ENCODE measurements around the gene DOCK8.
"Not testable (repeated sequence)": the region's sequence is repeated elsewhere in the genome, so short reads cannot be mapped to it uniquely, and the experiment has no call there.

DOCK8 gene

DNA sequence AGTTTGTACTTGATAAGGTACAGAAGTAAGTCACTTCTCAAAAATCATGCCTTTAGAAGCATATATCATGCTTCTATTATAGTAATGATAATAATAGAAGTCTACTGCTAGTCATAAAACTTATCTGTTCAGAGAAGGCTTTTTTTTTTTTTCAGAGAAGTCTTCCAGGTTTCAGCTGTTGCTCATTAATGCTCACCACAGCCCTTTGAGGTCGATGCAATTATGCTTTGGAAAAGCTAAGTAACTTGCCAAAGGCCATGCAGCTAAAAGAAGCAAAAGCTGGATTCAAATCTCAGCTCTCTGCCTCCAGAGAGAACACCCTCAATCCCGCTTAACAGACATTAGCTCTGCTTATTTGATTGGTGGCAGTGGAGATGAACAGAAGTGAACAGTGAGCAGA, 150.8 kb downstream of the DOCK8 start:
- no peak for DNase-seq (ENCODE audit: low read depth)

DNA sequence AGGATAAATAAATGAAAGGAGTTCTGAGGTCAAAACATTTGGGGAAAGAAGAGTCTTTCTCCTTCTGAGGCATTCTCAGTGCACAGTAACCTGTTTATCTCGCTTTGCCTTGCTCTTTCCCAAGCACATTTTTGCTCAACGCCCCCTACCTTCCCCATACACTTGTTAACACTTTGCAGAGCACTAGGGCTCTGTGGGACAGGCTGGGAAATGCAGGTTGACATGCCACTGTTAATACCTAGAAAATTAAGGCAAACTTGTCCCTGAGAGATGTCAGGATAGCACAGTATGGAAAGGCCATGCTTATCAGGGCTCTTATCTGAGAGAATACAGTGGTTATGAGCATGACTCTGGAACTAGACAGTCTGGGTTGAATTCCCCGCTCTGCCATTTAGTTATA, 152.0 kb downstream of the DOCK8 start:
- no peak for DNase-seq (ENCODE audit: low read depth)

DNA sequence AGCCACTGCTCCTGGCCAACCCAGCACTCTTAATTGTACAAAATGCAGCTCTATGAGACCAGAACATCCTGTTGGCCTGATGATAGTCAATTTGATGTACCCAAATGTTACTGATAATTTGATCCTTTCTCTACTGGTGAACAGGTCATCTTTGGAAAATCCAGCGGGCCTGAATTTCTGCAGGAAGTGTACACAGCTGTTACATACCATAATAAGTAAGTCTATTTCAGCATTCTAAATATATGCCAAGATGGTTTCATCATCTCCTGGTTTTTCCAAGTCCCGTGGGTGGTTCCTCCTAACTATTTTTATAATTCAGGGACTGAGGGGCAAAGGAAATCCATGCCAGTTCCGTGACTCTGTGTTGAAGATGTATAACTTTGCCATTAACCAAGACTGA, 155.4 kb downstream of the DOCK8 start:
- DNase-seq (ENCODE audit: low read depth), result no peak

DNA sequence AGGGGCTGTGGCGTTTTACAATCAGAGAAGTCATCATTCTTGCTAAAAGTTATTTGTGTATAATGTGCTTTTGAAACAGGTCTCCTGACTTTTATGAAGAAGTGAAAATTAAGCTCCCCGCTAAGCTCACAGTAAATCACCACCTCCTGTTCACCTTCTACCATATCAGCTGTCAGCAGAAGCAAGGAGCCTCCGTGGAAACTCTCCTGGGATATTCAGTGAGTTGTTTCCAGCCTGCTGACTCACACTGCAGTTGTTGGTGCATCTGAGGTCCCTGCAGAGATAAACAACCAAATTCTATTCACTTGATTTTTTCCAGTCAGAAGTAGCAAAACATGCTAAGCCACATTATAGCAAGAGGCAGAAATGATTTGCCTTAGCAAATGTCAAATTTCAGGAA, 156.7 kb downstream of the DOCK8 start:
- DNase-seq (ENCODE audit: low read depth), result no peak

DNA sequence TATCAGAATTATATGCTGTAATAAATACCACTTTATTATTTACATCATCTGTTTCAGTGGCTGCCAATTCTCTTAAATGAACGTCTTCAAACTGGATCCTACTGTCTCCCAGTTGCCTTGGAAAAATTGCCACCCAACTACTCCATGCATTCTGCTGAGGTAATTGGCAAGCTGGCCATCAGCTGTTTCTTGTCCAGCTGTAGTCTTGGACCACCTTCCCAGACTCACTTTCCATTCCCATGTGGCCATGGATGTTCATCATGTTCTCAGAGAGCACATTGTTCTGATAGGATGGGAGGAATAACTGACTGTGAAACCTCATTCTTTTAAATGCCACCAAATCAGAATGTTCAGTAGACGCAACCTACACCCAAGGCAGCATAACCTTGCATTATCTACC, 157.5 kb downstream of the DOCK8 start:
- no peak for DNase-seq (ENCODE audit: low read depth)

DNA sequence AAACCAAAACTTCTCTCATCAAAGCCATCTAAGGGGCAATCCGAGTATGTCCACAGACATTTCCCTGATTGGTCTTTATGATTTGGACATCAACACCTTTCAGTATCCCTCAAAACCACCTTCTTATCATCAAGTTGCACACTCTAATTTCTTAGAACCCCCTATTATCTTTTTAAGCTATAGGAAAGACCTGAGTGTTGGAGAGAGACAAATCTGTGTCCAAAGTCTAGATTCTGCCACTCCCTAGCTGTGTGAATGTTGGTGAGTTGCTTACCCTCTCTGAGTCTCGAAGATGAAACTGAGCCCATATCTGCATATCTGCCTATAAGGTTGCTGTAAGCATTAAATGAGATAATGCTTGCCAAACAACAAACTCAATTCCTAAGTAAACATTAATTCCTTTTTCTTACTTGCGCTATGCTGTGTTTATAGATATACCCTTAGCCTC, 159.1 kb downstream of the DOCK8 start:
- DNase-seq (ENCODE audit: low read depth), result no peak

DNA sequence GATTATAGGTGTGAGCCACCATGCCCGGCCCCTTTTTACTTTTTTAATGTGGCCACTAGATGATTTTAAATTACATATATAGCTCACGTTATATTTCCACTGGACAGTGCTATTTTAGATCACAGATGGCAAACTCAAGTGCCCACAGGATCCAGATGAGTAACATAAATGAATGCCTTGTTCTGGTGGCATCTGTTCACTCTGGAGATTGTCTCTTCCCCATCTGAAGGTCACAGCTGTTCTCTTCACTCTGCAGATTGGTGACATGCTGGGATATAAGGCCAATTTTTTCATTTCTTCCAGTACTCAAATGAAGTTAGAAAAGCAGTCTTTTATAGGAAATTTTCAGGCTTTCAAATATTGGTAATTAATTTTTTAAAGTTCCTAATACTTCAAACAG, 160.1 kb downstream of the DOCK8 start:
- no peak for DNase-seq (ENCODE audit: low read depth)

DNA sequence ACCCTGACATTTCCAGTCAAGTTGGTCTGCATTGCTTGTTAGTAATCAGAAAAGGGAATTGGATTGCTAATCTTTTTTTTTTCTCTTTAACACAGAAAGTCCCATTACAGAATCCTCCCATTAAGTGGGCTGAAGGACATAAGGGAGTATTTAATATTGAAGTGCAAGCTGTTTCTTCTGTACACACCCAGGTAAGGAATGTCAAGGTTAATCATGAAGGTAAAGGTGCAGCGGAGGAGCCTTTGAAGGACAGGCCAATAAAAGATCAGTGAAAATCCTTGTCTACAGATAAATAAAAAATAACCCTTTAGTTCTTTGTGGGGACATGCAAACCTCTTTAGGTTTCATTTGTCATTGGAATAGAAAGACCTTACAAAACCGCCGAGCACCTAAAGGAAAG, 161.4 kb downstream of the DOCK8 start:
- no peak for DNase-seq (ENCODE audit: low read depth)

DNA sequence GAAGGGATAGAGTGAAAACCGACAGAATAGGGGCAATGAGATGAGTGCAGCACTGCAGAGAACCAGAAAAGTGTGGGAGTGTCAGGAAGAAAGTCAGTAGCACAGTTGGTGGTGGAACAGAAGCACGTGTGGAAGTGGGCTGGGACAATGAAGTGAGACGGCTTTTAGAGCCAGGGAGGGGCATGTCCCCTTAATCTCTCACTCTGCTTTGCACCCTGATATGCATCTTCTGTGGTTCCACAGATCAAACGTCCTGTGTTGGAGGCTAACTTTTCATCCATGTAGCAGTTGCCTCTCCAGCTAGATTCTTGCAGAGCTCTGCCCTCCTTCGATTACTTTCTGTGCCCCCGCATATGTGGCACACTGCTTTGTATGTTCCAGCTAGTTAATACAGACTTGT, 163.6 kb downstream of the DOCK8 start:
- no peak for DNase-seq (ENCODE audit: low read depth)

DNA sequence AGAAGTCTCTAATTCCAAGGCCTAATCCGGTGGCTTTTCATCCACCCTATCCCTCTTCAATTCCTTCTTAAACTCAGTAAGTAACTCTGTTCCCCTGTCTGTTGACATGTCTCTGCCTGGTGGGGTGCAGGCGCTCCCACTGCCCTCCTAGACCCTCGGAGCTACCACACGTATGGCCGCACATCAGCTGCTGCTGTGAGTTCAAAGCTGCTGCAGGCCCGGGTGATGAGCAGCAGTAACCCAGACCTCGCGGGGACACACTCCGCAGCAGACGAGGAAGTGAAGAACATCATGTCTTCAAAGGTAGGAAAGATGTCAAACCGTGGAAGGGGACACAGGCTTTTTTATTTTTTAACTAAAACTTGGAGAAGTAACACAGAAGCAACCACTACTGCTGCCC, 167.7 kb downstream of the DOCK8 start:
- no peak for DNase-seq (ENCODE audit: low read depth)

DNA sequence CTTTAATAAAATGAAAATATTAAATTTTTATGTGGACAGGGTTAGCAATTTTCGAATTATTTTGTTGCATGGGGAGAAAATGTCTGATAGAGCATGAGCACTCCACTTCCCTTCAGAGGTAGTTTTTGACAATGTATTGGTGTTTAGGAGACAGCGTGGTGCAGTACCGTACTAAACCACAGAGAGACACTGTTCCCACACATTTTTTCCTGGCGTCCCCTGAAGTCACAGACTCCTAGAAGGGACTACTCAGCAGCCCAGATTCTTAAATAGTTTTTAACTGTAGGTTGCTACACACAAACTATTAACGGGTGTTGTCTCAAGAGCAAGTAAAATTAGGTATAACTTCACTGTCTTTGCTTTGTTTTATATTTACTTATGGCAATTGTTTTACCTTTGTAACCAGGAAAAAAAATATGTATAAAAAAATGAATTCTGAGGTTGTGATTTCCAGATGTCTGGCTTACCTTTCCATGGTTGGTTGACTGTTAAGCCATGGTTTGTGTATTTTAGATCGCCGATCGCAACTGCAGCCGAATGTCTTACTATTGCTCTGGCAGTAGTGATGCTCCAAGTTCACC, 171.2 kb downstream of the DOCK8 start:
- DNase-seq (ENCODE audit: low read depth), result no peak

DNA sequence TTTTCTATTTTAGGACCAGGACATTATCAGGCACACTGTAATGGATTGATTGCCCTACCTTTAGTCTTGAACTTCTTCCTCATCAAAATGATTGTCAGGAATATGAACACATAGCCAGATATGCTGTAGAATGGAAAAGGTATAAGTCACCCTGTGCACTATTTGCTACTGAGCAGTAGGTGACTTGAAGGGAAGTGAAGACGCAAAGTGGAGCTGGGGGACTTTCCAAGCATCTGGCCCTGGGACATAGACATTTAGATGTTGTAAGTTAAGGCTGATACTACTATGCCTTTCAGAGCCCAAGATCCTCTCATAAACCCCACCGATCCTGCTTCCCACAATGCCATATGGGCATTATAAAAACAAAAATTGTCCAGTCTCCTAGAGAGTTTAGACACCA, 174.5 kb downstream of the DOCK8 start:
- no peak for DNase-seq (ENCODE audit: low read depth)

DNA sequence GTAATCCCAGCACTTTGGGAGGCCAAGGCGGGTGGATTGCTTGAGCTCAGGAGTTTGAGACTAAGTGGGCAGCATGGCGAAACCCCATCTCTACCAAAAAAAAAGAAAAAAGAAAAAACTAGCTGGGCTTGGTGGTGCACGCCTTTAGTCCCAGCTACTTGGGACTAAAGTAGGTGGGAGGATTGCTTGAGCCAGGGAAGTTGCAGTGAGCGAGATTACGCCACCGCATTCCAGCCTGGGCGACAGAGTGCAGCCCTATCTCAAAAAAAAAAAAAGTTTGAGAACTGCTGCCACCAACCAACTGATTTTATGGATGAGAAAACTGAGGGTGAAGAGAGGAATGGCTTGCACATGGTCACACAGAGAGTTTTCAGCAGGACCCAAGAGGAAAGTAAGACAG, 175.1 kb downstream of the DOCK8 start:
- no peak for DNase-seq (ENCODE audit: low read depth)

DNA sequence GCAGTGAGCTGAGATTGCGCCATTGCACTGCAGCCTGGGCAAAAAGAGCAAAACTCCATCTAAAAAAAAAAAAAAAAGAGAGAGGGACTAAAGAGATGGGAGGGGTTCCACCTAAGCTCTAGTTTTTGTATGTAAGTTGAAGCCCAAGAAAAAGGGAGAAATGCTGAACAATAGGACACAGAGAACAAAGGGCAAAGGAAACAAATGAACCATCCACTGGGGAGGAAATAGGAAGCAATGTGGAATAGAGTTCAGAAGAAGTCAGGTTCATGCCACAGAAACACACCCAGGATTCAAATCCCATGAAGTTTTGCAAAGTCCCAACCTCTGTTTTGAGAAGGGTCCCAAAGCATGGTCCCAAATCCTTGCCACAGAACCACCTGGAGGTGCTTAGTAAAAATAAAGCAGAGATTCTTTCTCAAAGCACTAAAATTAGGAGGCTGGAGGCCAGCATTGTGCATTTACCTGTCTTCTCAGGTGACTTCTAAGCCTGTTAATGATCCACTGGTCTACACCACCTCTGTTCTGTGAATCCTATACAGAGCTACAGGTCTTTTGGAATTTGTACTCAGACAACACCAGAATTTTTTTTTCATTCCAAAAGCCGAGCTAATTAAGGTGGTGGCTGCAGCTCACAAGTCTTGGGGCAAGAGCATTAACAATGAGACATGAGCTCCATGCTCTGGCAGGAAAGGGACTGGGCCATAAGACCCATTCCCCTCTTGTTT, 177.6 kb downstream of the DOCK8 start:
- no peak for DNase-seq (ENCODE audit: low read depth)

DNA sequence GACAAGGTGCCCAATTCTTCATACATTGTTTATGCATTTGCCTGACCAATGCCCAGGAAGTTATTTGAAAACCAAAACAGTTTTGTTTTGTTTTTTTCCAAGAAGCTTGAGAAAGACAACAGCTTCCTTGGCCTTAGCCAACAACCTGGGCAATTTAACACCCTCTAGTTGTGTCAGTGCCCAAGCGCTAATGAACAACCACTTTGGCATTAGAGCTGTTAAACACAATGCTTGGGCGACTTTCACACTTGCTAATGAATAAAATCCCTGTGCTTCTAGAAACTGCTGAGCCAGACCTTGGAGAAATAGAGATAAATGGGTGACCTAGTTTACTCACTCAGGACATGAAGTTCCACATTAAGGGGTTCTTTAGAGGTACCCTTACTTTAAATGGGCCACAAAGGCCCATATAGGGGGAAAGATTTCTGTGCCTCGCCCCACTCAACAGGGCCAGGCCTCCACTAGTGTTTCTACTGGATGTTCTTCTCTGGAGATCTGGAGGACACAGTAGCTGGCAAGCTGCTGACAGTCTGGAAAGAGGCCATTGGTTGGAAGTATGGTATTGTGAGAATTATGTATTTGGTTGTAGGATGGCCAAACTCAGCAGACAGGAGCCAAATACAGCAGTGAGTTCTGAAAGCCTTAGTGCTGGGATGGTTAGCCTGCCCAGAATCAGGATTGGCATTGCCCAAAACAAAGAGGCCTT, 179.8 kb downstream of the DOCK8 start:
- DNase-seq (ENCODE audit: low read depth), result no peak

DNA sequence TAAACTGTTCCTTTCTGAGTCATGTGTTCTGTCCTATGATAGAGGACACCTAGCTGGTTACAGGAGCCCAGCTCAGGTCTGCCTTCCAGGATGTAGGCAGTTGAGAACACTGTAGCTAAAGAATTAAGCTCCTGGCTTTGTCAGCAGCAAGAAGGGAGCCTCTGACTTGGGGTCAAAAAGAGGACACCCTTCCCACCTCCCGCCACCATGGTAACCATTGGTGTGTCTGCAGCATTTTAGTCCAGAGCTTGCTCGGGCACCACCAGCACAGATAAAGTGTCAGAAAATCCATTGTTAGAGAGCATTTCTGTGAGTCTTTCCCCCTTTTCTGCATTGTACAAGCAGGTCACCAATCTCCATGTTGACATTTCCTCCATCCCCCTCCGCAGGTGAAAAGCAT, 181.7 kb downstream of the DOCK8 start:
- DNase-seq (ENCODE audit: low read depth), result no peak

DNA sequence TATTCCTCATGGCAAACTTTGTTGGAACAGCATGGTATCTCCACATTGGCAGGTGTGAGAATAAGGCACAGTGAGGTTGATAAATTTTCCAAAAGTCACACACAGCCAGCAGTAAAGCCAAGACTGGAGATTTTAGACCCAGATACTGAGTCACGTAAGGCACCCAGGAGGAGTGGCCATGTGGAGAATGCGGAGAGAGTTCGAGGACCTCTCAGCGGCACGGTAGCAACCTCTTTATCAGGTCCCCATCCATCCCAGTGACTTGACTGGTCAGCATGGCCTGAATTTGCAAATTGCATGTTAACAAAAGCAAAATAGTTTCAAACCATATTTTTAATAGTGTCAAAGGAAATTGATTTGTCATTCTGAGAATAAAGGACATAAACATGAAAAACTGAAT, 183.4 kb downstream of the DOCK8 start:
- DNase-seq (ENCODE audit: low read depth), result no peak

DNA sequence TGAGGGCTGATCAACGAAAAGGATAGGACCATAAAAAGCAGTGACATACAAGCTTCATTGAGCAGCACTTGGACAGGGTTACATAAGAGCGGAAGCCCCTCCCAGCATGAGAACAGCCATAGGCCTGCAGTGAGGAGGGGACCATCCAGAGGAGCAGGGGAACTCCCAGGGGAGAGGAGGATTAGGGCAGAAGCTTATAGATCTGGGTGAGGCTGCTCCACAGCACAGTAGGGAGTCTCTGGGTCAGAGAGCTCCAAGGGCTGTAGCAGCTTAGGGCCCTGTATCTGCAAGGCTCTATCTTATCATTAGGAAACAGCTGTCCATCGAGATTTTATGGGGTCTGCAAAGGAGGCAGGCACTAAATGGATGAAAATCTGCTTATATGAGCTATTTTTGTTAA, 186.6 kb downstream of the DOCK8 start:
- DNase-seq (ENCODE audit: low read depth), result no peak

DNA sequence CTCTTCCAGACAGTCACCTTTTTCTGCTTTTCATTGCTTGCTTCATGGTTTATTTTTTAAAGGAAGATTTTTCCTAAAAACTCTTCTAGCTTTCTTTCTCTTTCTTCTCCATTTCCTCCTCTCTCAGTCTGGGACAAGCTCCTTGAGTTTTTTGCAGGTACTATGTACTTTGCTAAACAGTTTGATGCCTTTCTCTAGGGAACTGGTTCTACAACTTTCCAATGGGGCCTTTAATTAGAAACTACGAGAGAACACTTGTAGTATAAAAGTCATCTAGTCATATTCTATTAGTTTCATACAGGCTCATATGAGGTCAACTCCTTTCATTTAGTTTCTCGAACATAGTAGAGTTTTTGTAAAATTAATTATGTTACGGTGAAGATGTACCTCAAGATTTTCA, 189.6 kb downstream of the DOCK8 start:
- no peak for DNase-seq (ENCODE audit: low read depth)

DNA sequence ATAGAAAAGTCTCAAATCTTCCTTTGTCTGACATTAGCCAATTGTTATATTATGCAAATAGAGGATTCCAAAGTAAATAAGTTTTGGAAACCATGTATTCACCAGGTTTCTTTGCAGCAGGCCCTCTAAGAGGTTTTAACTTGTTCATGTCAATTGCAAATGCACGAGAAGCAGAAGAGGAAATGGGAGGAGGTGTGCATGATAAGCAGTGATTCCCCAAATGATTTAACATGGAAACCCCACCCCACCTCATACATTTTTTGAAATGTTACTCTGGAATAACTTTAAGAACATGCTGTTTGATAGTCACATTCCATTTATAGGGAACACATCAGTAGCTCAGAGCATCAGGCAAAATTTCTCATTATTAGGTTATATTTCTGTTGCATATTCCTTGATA, 190.7 kb downstream of the DOCK8 start:
- no peak for DNase-seq (ENCODE audit: low read depth)

DNA sequence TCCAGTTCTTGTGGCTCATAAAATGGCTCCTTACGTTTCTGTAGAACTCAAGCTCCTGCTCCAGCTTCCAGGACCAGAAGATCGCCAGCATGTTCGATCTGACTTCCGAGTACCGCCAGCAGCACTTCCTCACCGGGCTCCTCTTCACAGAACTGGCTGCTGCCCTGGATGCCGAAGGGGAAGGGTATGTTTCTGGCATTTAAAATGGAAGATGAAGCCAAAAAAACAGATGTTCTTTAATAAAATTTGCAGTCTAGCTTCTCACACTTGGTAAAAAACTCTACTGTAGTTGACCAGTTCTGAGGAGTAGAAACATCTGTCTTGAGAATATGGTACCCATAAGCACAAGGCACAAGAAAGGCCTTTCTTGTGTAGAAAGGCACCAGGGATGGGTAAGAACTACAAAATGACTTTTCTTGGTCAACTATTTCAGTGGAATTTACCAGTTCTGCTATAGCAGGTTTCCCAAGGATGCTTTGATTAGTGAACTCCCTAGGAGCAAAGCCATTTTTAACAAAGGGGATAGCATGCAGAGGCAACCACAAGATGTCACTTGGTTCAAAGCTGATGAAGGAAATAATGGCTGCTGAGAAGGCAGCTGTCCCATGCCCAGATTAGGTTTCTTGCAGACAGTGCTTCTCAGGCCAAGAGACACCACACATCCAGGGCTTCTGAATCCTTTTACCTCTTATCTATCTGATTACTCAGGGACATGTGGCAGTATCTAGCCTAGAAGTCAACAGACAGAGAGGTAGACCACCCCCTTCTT, 192.4 kb downstream of the DOCK8 start:
- DNase-seq (ENCODE audit: low read depth), result no peak

DNA sequence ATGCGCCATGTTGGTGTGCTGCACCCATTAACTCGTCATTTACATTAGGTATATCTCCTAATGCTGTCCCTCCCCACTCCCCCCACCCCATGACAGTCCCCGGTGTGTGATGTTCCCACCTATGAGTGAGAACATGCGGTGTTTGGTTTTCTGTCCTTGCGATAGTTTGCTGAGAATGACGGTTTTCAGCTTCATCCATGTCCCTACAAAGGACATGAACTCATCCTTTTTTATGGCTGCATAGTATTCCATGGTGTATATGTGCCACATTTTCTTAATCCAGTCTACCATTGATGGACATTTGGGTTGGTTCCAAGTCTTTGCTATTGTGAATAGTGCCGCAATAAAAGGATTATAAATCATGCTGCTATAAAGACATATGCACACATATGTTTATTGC, 195.0 kb downstream of the DOCK8 start:
- not testable (repeated sequence) for DNase-seq (ENCODE audit: low read depth)

DNA sequence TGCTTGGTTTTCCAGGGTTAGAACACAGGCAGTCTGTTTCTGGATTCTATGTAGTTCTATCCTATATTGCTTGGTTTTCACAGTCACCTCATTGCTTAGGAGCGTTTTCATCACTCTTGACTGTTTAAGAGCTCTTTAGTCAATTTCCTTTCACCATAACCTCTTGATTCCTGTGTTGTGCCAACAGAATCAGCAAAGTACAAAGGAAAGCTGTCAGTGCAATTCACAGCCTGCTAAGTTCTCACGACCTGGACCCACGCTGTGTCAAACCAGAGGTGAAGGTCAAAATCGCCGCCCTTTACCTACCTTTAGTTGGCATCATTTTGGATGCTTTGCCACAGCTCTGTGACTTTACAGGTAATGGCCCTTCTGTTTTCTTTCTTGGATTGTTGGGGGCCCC, 199.9 kb downstream of the DOCK8 start:
- no peak for DNase-seq (ENCODE audit: low read depth)
